ENCODE measurements around the gene KIFAP3.
"Not testable (repeated sequence)": the region's sequence is repeated elsewhere in the genome, so short reads cannot be mapped to it uniquely, and the experiment has no call there.

KIFAP3 gene

GRCh38 chr1:170074250-170075157, at the start of gene KIFAP3:
Gene KIFAP3 (minus strand): TSS chr1:170074695. CDS start chr1:170074467, 228 bp downstream.
- peak; percentile 98 for DNase-seq

DNA sequence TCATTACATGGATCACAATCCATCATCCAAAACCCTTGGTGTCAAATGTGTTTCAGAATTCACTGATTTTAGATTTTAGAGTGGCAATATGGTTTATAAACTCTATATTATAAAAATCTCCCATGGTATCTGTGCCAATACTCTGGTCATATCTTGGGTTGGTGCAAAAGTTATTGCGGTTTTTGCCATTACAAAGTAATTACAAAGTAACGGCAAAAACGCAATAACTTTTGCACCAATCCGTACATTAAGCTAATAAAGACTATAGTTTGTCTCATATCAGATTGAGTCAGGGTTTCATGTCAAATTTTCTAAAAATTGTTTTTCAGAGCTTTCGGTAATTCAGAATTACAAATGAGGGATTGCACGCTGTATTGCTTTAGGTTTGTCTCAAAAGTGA, 47.9 kb upstream of the KIFAP3 start:
- DNase-seq: no peak

- no peak for DNase-seq
Observed at GRCh38 chr1:170114906-170115305, 40.4 kb upstream of the KIFAP3 start.

GRCh38 chr1:170113140-170113539, 38.6 kb upstream of the KIFAP3 start:
- DNase-seq: not testable (repeated sequence)

DNA sequence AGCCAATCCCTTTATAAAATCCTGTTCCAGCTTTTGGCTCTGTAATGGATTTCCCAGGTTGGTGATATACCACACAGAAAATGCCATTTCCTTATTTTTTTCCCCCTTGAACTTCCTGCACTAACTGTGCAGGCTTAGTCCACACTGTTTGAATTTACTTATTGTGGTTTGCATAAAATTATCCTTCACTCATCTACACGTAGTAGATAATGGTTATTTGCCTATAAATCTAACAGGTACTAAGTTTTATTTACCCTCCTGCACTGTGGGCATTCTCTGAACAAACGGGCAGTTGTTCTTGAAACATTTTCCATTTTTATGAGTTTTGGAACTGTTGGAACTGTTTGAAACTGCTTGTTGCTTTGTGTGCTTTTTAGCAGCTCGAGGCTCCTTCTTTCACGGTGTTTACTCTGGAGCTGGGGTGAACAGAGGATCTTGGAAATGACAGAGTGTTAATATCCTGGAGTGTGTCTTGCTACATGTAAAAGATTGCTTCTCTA, 23.0 kb upstream of the KIFAP3 start:
- no peak for DNase-seq

DNA sequence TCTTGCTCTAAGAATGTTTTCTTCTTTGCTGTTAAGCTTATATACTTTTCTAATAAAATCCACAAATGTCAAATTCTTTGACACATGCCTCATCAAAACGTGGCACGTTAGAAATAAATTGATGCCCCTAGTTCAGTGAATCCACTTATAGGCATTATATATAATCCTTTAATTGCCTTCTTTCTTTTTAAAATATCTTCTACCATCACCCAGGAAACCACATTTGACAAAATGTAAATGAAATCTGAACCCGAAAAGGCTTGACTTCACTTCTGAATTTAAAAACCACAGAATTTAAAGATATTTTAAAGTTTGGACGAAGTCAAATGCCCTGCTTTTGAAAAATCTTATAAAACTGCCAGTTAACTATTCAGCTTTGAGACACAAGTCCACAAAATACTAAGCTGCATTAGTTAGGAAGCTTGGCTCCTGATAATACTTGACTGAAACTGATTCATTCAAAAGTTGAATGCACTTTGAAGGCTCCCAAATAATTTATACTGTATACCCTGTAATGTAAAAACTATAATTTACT, 22.4 kb upstream of the KIFAP3 start:
- DNase-seq: no peak

DNA sequence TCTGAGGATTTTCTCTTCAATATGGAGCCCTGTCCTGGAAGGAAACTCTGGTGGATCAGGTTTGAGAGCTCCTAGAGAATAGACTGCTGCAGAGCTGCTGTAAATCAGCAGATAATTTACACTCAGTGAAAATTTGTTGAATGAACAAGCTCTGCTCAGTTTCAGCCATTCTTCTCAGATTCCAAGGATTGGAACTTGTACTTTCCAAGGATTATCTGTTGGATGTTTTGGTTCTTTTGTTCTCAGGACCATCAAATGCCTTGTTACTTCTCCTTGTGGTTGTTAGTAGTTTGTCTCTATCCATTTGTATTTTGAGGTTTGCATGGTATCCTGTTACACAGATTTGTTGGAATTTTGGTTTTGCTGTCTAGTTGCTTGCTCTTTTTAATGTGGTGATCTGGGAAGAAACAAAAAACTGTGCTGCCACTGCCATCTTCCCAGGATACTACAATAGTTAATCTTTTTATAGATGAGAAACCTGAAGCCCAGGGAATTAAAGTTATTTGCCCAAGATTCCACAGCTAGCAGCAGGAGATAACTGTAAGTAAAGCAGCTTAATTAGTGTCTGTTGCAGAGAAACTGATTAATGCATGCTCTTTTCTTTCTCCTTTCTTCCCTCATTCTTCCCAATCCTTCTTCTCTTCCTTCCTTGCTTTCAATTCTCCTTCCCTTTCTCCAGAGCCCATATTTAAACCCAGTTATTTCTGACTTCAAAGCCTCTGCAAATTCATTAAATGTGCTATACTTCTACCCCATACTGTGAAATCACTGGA, 21.7 kb upstream of the KIFAP3 start:
- no peak for DNase-seq

GRCh38 chr1:170094697-170095616, 20.5 kb upstream of the KIFAP3 start:
- DNase-seq: not testable (repeated sequence)

GRCh38 chr1:170086399-170087032, 12.0 kb upstream of the KIFAP3 start:
- DNase-seq: no peak

DNA sequence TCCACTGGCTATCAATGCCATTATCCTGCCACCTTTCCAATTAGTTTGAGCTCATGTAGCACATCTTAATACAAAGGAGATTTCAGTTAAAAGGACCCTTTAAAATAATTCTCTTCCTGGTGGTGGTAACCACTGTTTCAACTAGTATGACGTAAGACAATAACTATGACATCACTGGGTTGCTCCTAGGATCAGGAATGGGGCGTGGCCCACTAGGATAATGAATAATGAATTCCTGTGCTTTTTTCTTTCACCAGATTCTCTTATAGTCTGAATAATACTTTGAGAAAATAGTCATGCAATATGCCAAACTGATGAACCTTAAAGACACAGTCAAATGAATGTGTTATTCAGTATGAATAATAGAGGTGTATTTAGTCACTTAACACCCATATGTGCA, 10.6 kb upstream of the KIFAP3 start:
- DNase-seq: no peak

DNA sequence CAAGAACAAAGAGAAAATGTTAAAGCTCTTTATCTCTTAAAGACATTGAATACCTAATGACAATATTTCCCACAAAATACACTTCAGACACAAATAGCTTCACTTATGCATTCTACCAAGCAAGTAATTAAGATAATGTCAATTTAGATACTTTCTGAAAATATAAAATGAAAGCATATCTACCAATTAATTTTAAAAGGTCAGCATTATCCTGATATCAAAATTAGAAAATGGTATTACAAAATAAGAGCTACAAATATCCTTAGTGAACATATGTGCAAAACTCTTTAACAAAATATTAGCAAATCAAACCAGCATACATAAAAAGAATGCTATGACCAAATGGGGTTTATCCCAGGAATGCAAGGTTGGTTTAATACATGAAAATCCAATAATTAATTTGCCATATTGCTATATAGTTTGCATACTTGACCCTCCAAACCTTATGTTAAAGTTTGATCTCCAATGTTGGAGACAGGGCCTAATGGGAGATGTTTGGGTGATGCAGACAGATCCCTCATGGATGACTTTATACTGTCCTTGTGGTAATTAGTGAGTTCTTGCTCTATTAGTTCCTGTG, 4.2 kb upstream of the KIFAP3 start:
- no peak for DNase-seq

- DNase-seq: no peak
Observed at GRCh38 chr1:170077926-170078325, 3.4 kb upstream of the KIFAP3 start.

GRCh38 chr1:170076952-170077351, 2.5 kb upstream of the KIFAP3 start:
- peak; percentile 16 for DNase-seq

- no peak for DNase-seq
Observed at GRCh38 chr1:170076199-170076598, 1.7 kb upstream of the KIFAP3 start.

DNA sequence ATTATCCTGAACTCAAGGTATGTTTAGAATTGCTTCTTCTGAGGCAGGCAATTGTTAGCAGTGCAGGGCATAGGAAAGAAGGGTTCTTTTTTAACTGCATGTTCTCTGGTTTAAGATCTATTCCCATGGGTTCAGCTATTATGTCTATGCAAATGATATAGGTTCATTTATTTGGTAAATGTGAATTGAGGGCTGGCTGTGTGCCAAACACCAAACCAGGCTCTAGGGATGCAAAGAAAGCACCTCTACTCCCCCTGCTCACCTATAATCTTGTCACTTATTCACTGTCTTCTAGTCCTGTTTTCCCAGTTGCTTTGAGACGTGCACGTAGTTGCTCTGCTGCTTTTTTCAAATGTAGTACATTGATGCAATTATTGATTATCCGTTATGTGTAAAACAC, 691 bp upstream of the KIFAP3 start:
- peak; percentile 8 for DNase-seq

DNA sequence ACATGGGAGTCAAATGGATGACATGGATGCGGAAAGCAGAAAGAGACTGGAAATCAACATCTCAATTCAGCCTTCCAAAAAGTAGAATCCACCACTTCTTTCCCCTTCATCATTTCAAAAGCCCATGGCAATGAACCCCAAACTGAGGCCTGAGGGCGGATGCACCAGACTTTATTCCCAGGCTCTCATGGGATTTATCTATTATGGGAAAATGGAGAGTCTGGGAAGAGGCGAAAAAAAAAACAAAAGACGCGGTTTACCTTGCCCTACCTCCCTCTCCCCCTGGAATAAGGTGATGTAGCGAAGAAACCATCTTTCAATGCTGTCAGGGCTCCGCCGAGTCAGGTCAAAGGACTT, 624 bp downstream of the KIFAP3 start:
- DNase-seq: no peak

GRCh38 chr1:170071378-170071777, 3.1 kb downstream of the KIFAP3 start:
- no peak for DNase-seq

DNA sequence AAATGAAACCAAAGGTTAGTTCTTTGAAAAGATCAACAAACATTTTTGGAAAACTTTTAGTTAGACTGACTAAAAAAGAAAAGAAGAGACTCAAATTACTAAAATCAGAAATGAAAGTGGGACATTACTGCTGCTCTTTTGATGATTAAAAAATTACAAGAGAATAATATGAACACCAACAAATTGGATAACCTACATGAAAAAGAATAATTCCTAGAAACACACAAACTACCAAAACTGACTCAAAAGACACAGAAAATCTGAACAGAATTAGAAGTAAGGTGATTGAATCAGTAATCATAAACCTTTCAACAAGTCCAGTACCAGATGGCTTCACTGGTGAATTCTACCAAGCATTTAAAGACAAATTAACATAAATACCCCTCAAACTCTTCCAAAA, 5.6 kb downstream of the KIFAP3 start:
- no peak for DNase-seq

DNA sequence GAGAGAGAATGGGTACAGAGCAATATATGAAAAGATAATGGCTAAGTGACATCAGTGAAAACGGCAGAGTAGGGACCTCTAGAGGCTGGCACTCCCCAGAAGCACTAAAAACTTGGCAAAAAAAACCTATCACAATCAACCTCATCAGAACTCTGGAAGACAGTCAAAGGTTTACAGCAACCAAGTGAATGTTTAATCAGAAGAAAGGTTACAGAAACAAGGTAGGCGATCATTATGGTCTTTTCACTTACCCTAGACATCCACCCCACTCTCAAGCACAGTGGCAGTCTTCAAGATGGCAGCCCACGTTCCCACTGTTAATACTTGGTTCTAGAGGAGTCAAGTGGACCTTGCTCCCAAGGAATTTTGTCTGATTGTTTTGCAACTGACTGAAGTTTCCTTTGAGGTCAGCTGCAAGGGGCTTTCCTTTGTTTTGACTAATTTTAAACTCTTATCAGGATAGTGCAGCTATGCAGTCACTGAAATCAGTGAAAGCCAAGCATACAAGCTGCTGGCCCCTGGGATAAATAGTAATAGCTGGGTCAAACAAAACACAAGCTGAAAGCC, 7.2 kb downstream of the KIFAP3 start:
- no peak for DNase-seq

DNA sequence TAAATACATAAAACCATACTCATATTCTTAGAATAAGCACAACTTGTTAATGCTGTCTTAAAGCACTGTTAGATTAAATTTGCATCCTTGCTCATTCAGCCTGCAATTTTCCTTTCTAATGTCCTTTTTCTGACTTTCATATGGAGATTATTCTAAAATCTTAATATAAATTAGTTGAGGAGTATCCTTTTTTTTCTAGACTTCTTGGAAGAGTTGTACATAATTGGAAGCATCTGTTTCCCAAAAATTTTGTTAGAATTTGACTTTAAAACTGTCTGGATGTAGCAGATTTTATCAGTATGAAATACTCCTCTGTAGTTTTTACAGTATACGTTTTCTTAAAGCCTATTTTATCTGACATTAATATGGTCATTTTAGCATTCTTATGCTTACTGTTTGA, 9.7 kb downstream of the KIFAP3 start:
- DNase-seq: no peak

- no peak for DNase-seq
Observed at GRCh38 chr1:170063109-170063826, 11.2 kb downstream of the KIFAP3 start.
